Spinal cord (tissue), 10 donors: Measurements from ENCODE around the gene SLC40A1. TPM values are rescaled to one million over a fixed set of nuclear protein-coding genes. Genes with fewer than 3 reads are reported as not detected.

ENCODE experiments used
- DNase-seq, 6 donors: peaks; one replicate each; pipeline versions ENCODE4 v3.0.0 to v3.0.0-alpha.2; 2013 to 2015; ENCODE audit warnings: low spot score in 6 of 6, low read depth in 4 of 6
- H3K27ac ChIP-seq: one replicate; pipeline ENCODE4 v1.5.1; 2013; ENCODE audit warnings: low read depth, low read length, control low read depth
- H3K27me3 ChIP-seq: one replicate; pipeline ENCODE4 v1.6.1; 2013; ENCODE audit warnings: low read length; ENCODE audit not compliant: control insufficient read depth, insufficient read depth
- H3K36me3 ChIP-seq: one replicate; pipeline ENCODE4 v1.6.1; 2013; ENCODE audit warnings: low read length; ENCODE audit not compliant: control insufficient read depth, insufficient read depth
- H3K4me1 ChIP-seq: one replicate; pipeline ENCODE4 v1.6.1; 2013; ENCODE audit warnings: low read length; ENCODE audit not compliant: control insufficient read depth, insufficient read depth
- H3K4me3 ChIP-seq: one replicate; pipeline ENCODE4 v1.5.1; 2013; ENCODE audit warnings: low read depth, low read length, control low read depth
- H3K9me3 ChIP-seq: one replicate; pipeline ENCODE4 v1.6.1; 2013; ENCODE audit warnings: low read length; ENCODE audit not compliant: control insufficient read depth, insufficient read depth
- WGBS: methylation state at CpG from one replicate; pipeline ENCODE4 v1.1.5; 2013; ENCODE audit warnings: missing lambda C conversion rate; ENCODE audit not compliant: insufficient coverage; 5-methylcytosine and 5-hydroxymethylcytosine counted together
- polyA plus RNA-seq, 2 donors: library from polyadenylated mRNA; unstranded; fragments of 120-200 nt; gene quantifications; one replicate each; pipeline ENCODE4 v1.2.1, GENCODE V29; 2013; ENCODE audit not compliant: insufficient read length in 2 of 2
- total RNA-seq, 2 donors: library from RNA; depleted of rRNA in 1 of 2; stranded (reverse); fragments of 120-200 nt in 1 of 2; fragments of >200 nt in 1 of 2; gene quantifications; one replicate each; pipeline versions ENCODE4 v1.2.3 to v1.2.4, GENCODE V29; 2013 to 2014
- donor health status: healthy.

Gene SLC40A1
- total and polyA plus RNA-seq, 4 donors = 25.7 to 156 (median 41.9) TPM

DNA sequence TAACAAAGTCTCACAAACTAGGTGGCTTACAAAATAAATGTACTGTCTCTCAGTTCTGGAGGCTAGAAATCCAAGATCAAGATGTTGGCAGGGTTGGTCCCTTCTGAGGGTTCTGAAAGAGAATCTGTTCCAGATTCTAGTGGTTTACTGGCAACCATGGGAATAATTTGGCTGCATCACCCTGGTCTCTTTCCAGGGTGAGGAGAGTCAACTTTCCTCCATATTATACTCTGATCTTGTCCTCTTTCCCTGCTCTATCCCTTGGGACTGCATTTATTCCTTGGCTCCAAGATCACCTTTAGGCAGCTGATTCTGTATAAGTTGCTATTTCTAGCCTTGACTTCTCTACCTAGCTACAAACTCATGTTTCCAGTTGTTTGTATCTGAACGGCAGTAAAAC lies 35.2 kb downstream of the SLC40A1 start:
- H3K27ac ChIP-seq = peak overlapping the region; percentile 26
- H3K4me1 ChIP-seq = peaks cover 3% of the 10 kb centered on the region
- no peak overlapping the region for H3K4me3 ChIP-seq
- H3K9me3 ChIP-seq = no peaks in the 10 kb centered on the region
- no CpG with 5 or more reads among the region's 1 CpG for WGBS
- DNase-seq = peak in 1 of 6 donors; percentile 53
- no peaks in the 10 kb centered on the region for H3K27me3 ChIP-seq
- H3K36me3 ChIP-seq = no peaks in the 10 kb centered on the region

DNA sequence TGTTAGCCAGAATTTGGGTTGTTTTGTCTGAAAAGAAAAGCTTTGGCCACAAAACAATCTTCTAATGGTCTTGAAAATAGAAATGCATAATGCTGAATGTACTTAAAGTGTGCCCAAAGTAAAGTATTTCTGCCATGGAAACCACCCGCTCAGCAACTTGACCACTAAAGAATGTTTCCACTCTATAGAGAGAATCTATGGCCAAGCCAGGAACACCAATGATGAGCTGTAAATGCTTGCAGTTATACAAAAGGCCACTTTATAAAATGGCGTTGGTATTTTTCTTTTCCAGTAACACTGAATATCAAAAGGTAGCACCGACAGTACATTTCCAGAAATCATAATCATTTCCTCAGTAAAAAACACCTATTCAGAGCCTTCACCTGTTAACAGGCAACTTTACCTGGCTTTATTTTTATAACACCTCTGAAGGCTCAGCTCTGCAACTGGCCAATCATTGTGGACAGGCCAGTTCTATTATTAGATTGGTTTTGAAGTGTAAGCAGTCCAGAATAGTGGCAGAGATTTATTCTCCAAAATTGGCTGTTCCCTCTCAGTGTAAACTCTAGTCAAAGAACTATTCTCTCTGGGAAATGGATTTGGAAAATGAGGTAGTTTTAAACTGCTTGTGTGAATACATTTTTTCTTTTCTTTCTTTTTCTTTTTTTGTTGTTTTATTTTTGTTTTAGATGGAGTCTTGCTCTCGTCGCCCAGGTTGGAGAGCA lies 36.1 kb downstream of the SLC40A1 start:
- H3K4me1 ChIP-seq = peaks cover 3% of the 10 kb centered on the region

DNA sequence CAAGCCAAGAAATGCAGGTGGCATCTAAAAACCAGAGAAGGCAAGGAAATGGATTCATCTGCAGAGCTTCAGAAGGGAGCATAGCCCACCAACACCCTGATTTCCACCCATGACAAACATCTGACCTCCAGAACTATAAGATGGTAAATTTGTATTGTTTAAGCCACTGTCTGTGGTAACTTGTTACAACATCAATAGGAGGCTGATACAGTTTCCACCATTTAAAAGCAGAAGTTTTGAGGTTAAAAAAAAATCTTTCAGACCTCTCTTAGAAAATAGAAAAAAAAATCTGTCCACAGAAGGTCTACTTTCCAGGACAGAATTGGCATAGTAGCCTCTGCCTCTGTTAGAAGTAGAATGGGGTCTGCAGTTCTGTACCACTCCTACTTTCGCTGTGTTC lies 37.2 kb downstream of the SLC40A1 start:
- DNase-seq = no peak
- Histone ChIP-seq H3K36me3 (no peaks in the 10 kb centered on the region), H3K4me1 (peaks cover 3% of the 10 kb centered on the region), H3K27ac (no peak overlapping the region), H3K9me3 (no peaks in the 10 kb centered on the region), H3K4me3 (no peak overlapping the region), H3K27me3 (no peaks in the 10 kb centered on the region)
- 55% methylated on average over 1 of the region's 1 CpG for WGBS

More for the DNA sequence above, 36.1 kb downstream of the SLC40A1 start:
- Histone ChIP-seq H3K9me3 (no peaks in the 10 kb centered on the region), H3K4me3 (no peak overlapping the region), H3K36me3 (no peaks in the 10 kb centered on the region), H3K27me3 (no peaks in the 10 kb centered on the region), H3K27ac (peak overlapping the region; percentile 12)
- 68% methylated on average over 3 of the region's 5 CpGs for WGBS
- peak in 2 of 6 donors; percentile 9 to 42 for DNase-seq

DNA sequence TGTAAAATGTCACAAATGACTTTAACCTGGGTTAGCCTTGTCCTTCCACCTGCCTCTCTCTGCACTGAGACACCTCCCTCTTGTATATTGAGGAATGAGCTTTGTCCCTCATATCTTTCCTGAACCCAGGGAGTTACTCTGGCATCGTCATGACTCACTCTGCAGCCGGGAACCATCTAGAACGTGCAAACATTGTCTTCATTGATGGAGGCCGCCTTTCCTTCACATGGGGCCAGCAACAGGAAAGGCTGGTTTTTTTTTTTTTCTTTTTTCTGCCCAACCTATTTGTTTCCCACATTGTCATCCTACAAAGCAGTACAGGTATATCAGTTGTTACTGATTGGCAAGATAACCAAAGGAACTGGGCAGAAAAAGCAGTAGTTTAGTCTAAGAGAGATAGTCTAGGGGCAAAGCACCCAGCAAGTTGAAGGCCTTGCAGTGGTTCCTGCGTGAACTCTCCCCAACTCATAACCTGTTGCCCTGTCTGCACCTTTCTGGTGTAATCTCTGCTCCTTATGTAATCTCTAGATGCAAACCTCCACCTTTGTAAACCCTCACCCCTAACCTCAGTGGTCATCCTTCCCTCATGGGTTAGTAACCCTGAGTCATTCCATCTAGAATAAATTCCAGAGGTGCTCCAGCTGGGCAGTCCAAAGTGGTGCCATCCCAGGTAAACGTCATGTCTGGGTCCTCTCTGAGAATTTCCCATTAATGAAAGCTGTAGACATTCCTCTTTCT lies 38.3 kb downstream of the SLC40A1 start:
- Histone ChIP-seq H3K27ac (no peak overlapping the region), H3K27me3 (no peaks in the 10 kb centered on the region), H3K9me3 (no peaks in the 10 kb centered on the region), H3K4me3 (no peak overlapping the region), H3K4me1 (peaks cover 3% of the 10 kb centered on the region), H3K36me3 (no peaks in the 10 kb centered on the region)
- no peak for DNase-seq
- 98% methylated on average over 5 of the region's 6 CpGs for WGBS

DNA sequence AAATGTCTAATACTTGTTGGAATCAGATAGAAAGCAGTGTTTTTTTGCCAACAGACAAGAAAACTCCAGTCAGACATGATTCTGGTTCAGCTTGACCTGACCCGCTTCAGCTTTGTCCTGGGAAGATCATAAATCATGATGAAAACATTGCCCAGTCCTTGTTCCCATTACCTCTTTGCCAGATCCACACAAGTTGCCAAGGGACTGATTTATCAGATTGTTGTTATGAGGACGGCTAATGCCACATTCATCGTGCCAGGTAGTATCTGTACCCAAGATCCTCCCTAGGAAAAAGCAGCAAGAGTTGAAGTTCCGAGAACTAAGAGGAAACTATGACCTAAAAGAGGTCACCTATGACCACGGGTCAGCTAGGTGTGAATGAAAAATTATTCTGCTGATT lies 39.0 kb downstream of the SLC40A1 start:
- Histone ChIP-seq H3K4me1 (peaks cover 3% of the 10 kb centered on the region), H3K4me3 (no peak overlapping the region), H3K36me3 (no peaks in the 10 kb centered on the region), H3K27ac (no peak overlapping the region), H3K27me3 (no peaks in the 10 kb centered on the region), H3K9me3 (no peaks in the 10 kb centered on the region)
- DNase-seq = peak in 1 of 6 donors; percentile 22
- WGBS = 57% methylated on average over 2 of the region's 5 CpGs

DNA sequence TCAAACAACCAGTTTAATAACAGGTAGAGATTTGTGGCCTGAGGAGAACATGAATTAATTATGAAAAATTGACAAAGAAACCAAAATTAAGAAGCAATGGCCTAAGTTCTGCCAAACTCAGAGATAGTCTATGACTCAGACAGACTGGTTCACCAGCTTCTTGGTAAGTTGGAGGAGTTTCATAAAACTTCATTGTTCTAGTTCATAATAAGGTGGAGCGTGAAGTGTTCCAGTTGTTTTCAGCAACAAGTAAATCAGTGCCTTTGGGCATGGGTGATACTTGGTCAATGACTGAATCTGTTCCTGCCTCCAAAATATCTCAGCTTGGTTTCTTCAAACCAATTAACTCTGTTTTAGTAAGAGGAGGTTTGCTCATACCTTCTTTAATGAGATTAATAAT lies 40.0 kb downstream of the SLC40A1 start:
- Histone ChIP-seq H3K4me1 (peaks cover 3% of the 10 kb centered on the region), H3K9me3 (no peaks in the 10 kb centered on the region), H3K4me3 (no peak overlapping the region), H3K27me3 (no peaks in the 10 kb centered on the region), H3K36me3 (no peaks in the 10 kb centered on the region), H3K27ac (no peak overlapping the region)
- no peak for DNase-seq
- no CpG with 5 or more reads among the region's 1 CpG for WGBS

DNA sequence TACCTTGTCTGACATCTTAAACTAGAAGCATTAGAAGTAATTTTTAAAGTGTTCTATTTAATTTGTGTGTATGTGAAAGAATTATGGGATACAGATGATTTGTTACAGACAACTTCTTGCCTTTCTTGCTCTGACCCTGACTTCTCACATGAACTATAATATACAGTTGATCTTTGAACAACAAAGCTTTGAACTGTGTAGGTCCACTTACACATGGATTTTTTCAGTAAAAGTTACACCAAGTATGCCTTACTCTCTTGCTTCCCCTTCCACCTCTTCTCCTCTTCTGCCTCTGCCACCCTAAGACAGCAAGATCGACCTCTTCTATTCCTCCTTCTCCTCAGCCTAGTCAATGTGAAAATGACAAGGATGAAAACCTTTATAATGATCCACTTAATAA lies 42.2 kb downstream of the SLC40A1 start:
- no peak for DNase-seq
- no CpG with 5 or more reads among the region's 1 CpG for WGBS
- no peak overlapping the region for H3K27ac ChIP-seq
- H3K9me3 ChIP-seq = no peaks in the 10 kb centered on the region
- no peak overlapping the region for H3K4me3 ChIP-seq
- H3K4me1 ChIP-seq = no peaks in the 10 kb centered on the region
- no peaks in the 10 kb centered on the region for H3K27me3 ChIP-seq
- no peaks in the 10 kb centered on the region for H3K36me3 ChIP-seq

DNA sequence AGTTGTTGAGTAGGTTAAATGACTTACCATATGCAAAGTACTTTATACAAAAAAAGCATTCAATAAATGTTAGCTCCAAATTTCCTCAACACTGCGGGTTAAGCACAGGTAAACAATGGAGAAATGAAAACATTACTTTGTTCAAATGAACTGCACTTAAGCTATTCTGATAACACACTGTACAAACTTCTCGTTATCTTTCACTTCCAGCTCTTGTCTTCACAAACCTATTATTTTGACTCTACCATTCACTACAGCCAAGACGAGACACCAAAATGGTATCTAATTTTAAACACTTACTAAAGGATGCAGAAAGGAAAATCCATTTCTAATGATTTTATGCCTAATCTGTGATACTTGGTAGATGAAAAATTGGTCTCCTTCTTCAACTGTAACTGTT lies 43.8 kb downstream of the SLC40A1 start:
- Histone ChIP-seq H3K27me3 (no peaks in the 10 kb centered on the region), H3K9me3 (no peaks in the 10 kb centered on the region), H3K4me3 (no peak overlapping the region), H3K27ac (no peak overlapping the region), H3K4me1 (no peaks in the 10 kb centered on the region), H3K36me3 (no peaks in the 10 kb centered on the region)
- 100% methylated on average over 1 of the region's 3 CpGs for WGBS
- DNase-seq = no peak

DNA sequence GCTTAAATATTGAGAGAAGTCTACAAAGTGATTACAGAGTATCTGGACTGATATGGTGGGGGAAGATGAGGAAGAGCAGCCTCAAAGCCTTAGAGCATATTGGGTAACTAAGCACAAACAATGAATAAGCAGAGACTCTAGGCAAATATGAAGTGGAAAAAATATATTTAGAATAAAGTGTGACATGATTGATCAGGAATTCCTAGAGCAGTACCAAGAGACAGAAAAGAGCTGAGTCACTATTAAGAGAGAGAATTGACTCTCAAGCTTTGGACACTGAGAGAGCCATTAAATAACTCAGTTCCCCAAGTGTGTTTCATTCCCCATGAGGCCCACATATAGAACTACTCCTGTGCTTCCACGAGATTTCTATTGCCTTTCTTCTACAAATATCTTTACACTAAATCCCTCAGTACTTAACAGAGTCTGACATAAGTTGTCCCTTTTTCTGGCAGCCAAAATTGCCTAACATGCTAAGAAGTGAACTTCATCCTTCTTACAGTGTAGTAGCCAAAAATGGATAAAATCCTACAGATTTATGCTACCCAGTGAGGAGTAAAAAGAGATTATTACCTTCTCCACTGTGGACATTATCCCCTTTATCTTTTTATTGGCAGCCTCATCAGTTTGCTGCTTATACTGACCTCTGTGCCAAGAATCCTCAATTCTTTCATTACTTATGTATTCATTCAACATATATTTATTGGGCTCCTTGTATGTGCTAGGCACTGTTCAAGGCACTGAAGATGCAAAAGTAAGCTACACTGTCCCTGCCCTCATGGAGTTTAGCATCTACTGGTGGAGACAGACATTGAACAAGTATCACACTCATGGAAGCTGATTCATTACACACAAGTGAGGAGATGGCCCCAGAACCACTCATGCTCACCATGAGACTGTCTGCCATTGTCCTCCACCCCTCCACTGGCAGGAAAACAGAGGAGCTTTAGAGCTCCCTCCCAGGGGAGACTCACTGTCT lies 45.4 kb downstream of the SLC40A1 start:
- no peak for DNase-seq
- Histone ChIP-seq H3K9me3 (no peaks in the 10 kb centered on the region), H3K4me1 (no peaks in the 10 kb centered on the region), H3K27me3 (no peaks in the 10 kb centered on the region), H3K36me3 (no peaks in the 10 kb centered on the region), H3K27ac (no peak overlapping the region), H3K4me3 (no peak overlapping the region)
- 57% methylated on average over 1 of the region's 1 CpG for WGBS
